Peyer's patch (tissue), 4 donors: ENCODE measurements around the gene MAZ.

Source experiments
- POLR2A ChIP-seq, 2 donors: fragments of 450-650 bp; IDR thresholded peaks; one replicate each; pipeline ENCODE4 v1.5.1; 2017; ENCODE audit warnings: antibody characterized with exemption in 2 of 2, mild to moderate bottlenecking in 2 of 2, moderate library complexity in 2 of 2
- TF ChIP-seq, protein P1 (sequence below), 6 experiments: fragments of 450-650 bp in 4 of 6; fragments of 200-600 bp in 2 of 6; sonication (generic) in 1 of 6; IDR thresholded peaks; one replicate each; pipeline ENCODE4 v1.5.1; 2017 to 2019; ENCODE audit warnings: antibody characterized with exemption in 6 of 6, mild to moderate bottlenecking in 3 of 6, moderate library complexity in 1 of 6

- no peak for TF ChIP-seq POLR2A (IDR thresholded peaks at IDR 0.05)
- TF ChIP-seq, protein P1, sequence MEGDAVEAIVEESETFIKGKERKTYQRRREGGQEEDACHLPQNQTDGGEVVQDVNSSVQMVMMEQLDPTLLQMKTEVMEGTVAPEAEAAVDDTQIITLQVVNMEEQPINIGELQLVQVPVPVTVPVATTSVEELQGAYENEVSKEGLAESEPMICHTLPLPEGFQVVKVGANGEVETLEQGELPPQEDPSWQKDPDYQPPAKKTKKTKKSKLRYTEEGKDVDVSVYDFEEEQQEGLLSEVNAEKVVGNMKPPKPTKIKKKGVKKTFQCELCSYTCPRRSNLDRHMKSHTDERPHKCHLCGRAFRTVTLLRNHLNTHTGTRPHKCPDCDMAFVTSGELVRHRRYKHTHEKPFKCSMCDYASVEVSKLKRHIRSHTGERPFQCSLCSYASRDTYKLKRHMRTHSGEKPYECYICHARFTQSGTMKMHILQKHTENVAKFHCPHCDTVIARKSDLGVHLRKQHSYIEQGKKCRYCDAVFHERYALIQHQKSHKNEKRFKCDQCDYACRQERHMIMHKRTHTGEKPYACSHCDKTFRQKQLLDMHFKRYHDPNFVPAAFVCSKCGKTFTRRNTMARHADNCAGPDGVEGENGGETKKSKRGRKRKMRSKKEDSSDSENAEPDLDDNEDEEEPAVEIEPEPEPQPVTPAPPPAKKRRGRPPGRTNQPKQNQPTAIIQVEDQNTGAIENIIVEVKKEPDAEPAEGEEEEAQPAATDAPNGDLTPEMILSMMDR (IDR thresholded peaks at IDR 0.05): no peak
Observed at GRCh38 chr16:29850998-29851397, 44.7 kb downstream of the MAZ start.
